Upper lobe of left lung (tissue), 4 donors: Measurements from ENCODE around the gene SLC37A4.

Source experiments
- EP300 ChIP-seq, 4 donors: sonication (generic); formaldehyde crosslinking; IDR thresholded peaks; one replicate each; pipeline ENCODE4 v1.5.1; 2017; ENCODE audit warnings: antibody characterized with exemption in 4 of 4, control low read depth in 2 of 4
- TF ChIP-seq, protein P1 (sequence below), 6 experiments: fragments of 450-650 bp in 4 of 6; fragments of 200-600 bp in 2 of 6; sonication (generic) in 2 of 6; IDR thresholded peaks; one replicate each; pipeline ENCODE4 v1.5.1; 2016 to 2019; ENCODE audit warnings: antibody characterized with exemption in 6 of 6

- TF ChIP-seq, protein P1, sequence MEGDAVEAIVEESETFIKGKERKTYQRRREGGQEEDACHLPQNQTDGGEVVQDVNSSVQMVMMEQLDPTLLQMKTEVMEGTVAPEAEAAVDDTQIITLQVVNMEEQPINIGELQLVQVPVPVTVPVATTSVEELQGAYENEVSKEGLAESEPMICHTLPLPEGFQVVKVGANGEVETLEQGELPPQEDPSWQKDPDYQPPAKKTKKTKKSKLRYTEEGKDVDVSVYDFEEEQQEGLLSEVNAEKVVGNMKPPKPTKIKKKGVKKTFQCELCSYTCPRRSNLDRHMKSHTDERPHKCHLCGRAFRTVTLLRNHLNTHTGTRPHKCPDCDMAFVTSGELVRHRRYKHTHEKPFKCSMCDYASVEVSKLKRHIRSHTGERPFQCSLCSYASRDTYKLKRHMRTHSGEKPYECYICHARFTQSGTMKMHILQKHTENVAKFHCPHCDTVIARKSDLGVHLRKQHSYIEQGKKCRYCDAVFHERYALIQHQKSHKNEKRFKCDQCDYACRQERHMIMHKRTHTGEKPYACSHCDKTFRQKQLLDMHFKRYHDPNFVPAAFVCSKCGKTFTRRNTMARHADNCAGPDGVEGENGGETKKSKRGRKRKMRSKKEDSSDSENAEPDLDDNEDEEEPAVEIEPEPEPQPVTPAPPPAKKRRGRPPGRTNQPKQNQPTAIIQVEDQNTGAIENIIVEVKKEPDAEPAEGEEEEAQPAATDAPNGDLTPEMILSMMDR (IDR thresholded peaks at IDR 0.05): no peak
- no peak for TF ChIP-seq EP300 (IDR thresholded peaks at IDR 0.05)
Measured at GRCh38 chr11:119012629-119013170, 18.0 kb downstream of the SLC37A4 start.
